Hindlimb muscle (tissue), 1 donor: ENCODE data around the gene SYT8. TPM values are rescaled to one million over a fixed set of nuclear protein-coding genes. Genes with fewer than 3 reads are reported as not detected.
"Not testable (repeated sequence)": the region's sequence is repeated elsewhere in the genome, so short reads cannot be mapped to it uniquely, and the experiment has no call there.

Experiments used
- DNase-seq: peaks from one replicate; pipeline ENCODE4 v3.0.0-alpha.2; 2013
- polyA plus RNA-seq: library from polyadenylated mRNA; unstranded; fragments of 120-200 nt; gene quantifications from one replicate; pipeline ENCODE4 v1.2.1, GENCODE V29; 2013; ENCODE audit not compliant: insufficient read length

SYT8 gene
- polyA plus RNA-seq, 1 donor, result 0.44 TPM

GRCh38 chr11:1874441-1875092, 39.8 kb downstream of the SYT8 start:
- not testable (repeated sequence) for DNase-seq

GRCh38 chr11:1875093-1875850, 40.5 kb downstream of the SYT8 start:
- DNase-seq, result no peak

GRCh38 chr11:1875851-1876301, 41.1 kb downstream of the SYT8 start:
- not testable (repeated sequence) for DNase-seq

GRCh38 chr11:1876361-1877063, 41.7 kb downstream of the SYT8 start:
- no peak for DNase-seq

GRCh38 chr11:1877211-1878136, 42.7 kb downstream of the SYT8 start:
- DNase-seq, result no peak

- peak; percentile 73 for DNase-seq
Measured at GRCh38 chr11:1878137-1879031, 43.6 kb downstream of the SYT8 start.

GRCh38 chr11:1879342-1879940, 44.7 kb downstream of the SYT8 start:
- DNase-seq, result no peak

- DNase-seq, result peak; percentile 85
Measured at GRCh38 chr11:1879941-1880720, 45.3 kb downstream of the SYT8 start.

- DNase-seq, result no peak
Measured at GRCh38 chr11:1880746-1881441, 46.1 kb downstream of the SYT8 start.

GRCh38 chr11:1881442-1882264, 46.9 kb downstream of the SYT8 start:
- peak; percentile 89 for DNase-seq

- peak; percentile 94 for DNase-seq
Measured at GRCh38 chr11:1882265-1883238, 47.8 kb downstream of the SYT8 start.

- no peak for DNase-seq
Measured at GRCh38 chr11:1883346-1884302, 48.8 kb downstream of the SYT8 start.

- DNase-seq, result no peak
Measured at GRCh38 chr11:1884303-1884700, 49.5 kb downstream of the SYT8 start.

- DNase-seq, result not testable (repeated sequence)
Measured at GRCh38 chr11:1886551-1886950, 51.8 kb downstream of the SYT8 start.
